GM18870 (cell line): ENCODE results near the gene HIPK2.

ENCODE experiments used
- ATAC-seq: cut with Tn5 transposase; IDR thresholded peaks from one replicate; pipeline ENCODE4 v1.9.1; 2021; ENCODE audit warnings: moderate library complexity; ENCODE audit not compliant: unreplicated experiment

The HIPK2 gene

GRCh38 chr7:139658296-139658695, 119.5 kb downstream of the HIPK2 start:
- ATAC-seq = no peak

GRCh38 chr7:139657725-139658124, 120.1 kb downstream of the HIPK2 start:
- ATAC-seq = no peak

GRCh38 chr7:139656387-139656786, 121.4 kb downstream of the HIPK2 start:
- no peak for ATAC-seq

GRCh38 chr7:139655305-139655704, 122.5 kb downstream of the HIPK2 start:
- no peak for ATAC-seq

- ATAC-seq = no peak
Measured at GRCh38 chr7:139654276-139655181, 123.3 kb downstream of the HIPK2 start.

- ATAC-seq = no peak
Measured at GRCh38 chr7:139651914-139652313, 125.9 kb downstream of the HIPK2 start.

GRCh38 chr7:139651308-139651707, 126.5 kb downstream of the HIPK2 start:
- no peak for ATAC-seq

GRCh38 chr7:139650429-139651100, 127.2 kb downstream of the HIPK2 start:
- ATAC-seq = no peak

GRCh38 chr7:139648941-139649425, 128.8 kb downstream of the HIPK2 start:
- ATAC-seq = peak; percentile 80

- ATAC-seq = no peak
Measured at GRCh38 chr7:139648391-139648861, 129.4 kb downstream of the HIPK2 start.

GRCh38 chr7:139647814-139648390, 129.9 kb downstream of the HIPK2 start:
- no peak for ATAC-seq

GRCh38 chr7:139647085-139647484, 130.7 kb downstream of the HIPK2 start:
- no peak for ATAC-seq

GRCh38 chr7:139646566-139646965, 131.2 kb downstream of the HIPK2 start:
- no peak for ATAC-seq

GRCh38 chr7:139645572-139646523, 131.9 kb downstream of the HIPK2 start:
- no peak for ATAC-seq

GRCh38 chr7:139643951-139644585, 133.7 kb downstream of the HIPK2 start:
- ATAC-seq = no peak

GRCh38 chr7:139642283-139642682, 135.5 kb downstream of the HIPK2 start:
- ATAC-seq = no peak

- ATAC-seq = no peak
Measured at GRCh38 chr7:139641337-139641992, 136.3 kb downstream of the HIPK2 start.

- ATAC-seq = no peak
Measured at GRCh38 chr7:139640681-139641080, 137.1 kb downstream of the HIPK2 start.

- no peak for ATAC-seq
Measured at GRCh38 chr7:139639563-139639962, 138.2 kb downstream of the HIPK2 start.
